BJ (cell line): ENCODE measurements around the gene PCDHGC5. TPM values are rescaled to one million over a fixed set of nuclear protein-coding genes. Genes with fewer than 3 reads are reported as not detected.

Experiments used
- CTCF ChIA-PET: fragments of 350-600 bp; formaldehyde crosslinking; extraction: SDS; loops from one replicate; lab custom pipeline; 2021; ENCODE audit warnings: antibody characterized with exemption, inconsistent platforms; lab: Yijun Ruan, JAX
- POLR2A ChIA-PET: fragments of 300-600 bp; sonication (Branson Sonifier 250); formaldehyde crosslinking; extraction: SDS; loops from one replicate; lab custom pipeline; 2021; ENCODE audit warnings: antibody characterized with exemption; lab: Charles Lee
- DNase-seq: peaks from one replicate; pipeline ENCODE4 v3.0.0-alpha.2; 2011; ENCODE audit warnings: low read depth
- H3K27me3 ChIP-seq: 2 replicates; pipeline ENCODE4 v1.6.0; 2011; ENCODE audit warnings: low read length; ENCODE audit not compliant: control insufficient read depth, insufficient read depth
- H3K36me3 ChIP-seq: 2 replicates; pipeline ENCODE4 v1.5.1; 2011; ENCODE audit warnings: low read length; ENCODE audit not compliant: control insufficient read depth, insufficient read depth
- H3K4me3 ChIP-seq: 2 replicates; pipeline ENCODE4 v1.5.1; 2011; ENCODE audit warnings: low read depth, mild to moderate bottlenecking, control low read depth, low read length
- polyA plus RNA-seq: library from polyadenylated mRNA; depleted of rRNA; stranded (reverse); fragments of >200 nt; gene quantifications from 2 replicates; pipeline ENCODE4 v1.2.3, GENCODE V29; 2011
- TF ChIP-seq, protein P1 (sequence below): IDR thresholded peaks from 2 replicates; pipeline ENCODE4 v1.5.1; 2011; ENCODE audit warnings: low read depth, mild to moderate bottlenecking, control low read depth, inconsistent platforms, low read length, moderate library complexity; ENCODE audit not compliant: insufficient read depth

The PCDHGC5 gene
- polyA plus RNA-seq, 1 experiment, result 1.6 TPM

DNA sequence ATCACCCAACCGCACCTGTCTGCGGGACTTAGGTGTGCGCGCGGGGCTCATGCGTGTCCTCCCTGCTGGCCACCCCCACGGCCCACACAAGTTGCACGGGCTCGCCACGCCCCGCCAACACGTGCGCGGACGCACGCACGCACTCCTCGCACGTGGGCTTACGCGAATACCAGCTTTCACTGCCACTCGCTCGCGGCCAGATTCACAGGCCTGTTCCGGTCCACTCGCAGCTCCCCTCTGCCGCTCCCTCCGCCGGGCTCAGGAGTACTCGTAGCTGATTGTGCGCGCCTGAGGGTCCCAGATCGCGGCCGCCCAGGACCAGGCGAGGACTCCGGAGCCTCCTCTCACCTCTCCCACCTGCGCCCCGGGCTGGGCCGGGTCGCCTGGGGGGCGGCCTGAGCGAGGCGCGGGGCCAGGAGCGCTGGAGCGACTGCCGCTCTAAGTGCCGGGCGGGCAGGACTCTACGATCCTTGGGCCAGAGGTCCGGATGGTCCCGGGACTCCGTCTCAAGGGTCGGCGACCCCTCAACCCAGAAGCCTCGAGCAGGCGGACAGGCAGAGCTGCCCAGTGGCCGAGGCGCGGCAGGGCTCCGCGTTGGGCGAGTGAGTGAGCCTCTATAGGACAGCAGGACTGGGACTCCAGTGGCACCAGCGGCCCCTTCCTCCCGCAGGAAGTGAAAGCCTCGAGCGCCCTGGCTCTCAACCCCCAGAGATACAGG is 3.4 kb downstream of the PCDHGC5 start:
- ChIA-PET POLR2A (no interaction called here), CTCF (interaction anchor here (0.8 to 1.7 kb wide), 5 partner anchors 8 to 95 kb away, joined by 3 to 7 read pairs (median 3); no protein-coding TSS in a partner anchor)

DNA sequence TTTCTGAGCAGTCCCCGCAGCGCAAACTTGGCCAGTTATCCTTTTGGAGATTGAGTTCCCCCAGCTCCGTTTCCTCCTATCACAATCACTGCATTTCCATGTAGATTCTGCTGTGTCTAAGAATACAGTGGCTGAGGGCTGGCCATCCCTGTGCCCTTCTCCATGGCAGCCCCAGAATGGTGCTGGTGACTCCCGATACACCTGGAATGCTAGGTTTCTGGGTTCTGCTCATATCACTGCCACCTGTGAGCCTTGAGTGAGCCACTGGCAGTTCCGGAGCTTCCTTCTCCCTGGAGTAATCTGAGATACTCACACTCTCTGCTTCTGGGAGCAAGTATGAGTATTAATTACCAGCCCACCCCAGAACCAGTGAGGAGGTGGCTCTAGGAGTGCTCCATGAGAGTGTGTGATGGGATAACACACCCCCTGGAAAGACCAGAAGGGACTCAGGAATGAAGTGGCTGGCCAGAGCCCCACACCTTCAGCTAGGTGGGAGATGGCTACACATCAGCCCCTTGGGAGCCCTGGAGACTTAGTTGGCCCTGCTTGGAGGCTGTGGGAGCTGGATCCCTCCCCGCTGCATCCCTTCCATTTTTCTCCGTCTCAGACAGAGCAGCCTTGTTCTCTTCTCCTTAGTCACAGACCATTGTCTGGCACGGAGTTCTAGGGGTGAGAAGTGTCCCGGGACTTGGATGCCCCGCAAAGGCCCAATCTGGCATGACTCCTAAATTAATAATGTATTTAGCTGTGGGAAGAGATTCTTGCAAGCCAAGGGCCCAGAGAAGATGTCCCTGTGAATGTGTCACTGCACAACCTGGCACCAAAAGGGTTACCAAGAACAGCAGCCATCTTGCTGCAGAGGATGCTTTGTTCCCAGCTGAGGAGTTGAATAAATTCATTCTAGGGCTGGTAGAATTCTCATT is 4.9 kb downstream of the PCDHGC5 start:
- DNase-seq, result no peak
- POLR2A ChIA-PET, result no interaction called here

More for the DNA sequence above, 3.4 kb downstream of the PCDHGC5 start:
- Histone ChIP-seq H3K4me3 (no peak overlapping the region), H3K36me3 (peaks cover 13% of the 10 kb centered on the region), H3K27me3 (no peaks in the 10 kb centered on the region)
- TF ChIP-seq, protein P1, sequence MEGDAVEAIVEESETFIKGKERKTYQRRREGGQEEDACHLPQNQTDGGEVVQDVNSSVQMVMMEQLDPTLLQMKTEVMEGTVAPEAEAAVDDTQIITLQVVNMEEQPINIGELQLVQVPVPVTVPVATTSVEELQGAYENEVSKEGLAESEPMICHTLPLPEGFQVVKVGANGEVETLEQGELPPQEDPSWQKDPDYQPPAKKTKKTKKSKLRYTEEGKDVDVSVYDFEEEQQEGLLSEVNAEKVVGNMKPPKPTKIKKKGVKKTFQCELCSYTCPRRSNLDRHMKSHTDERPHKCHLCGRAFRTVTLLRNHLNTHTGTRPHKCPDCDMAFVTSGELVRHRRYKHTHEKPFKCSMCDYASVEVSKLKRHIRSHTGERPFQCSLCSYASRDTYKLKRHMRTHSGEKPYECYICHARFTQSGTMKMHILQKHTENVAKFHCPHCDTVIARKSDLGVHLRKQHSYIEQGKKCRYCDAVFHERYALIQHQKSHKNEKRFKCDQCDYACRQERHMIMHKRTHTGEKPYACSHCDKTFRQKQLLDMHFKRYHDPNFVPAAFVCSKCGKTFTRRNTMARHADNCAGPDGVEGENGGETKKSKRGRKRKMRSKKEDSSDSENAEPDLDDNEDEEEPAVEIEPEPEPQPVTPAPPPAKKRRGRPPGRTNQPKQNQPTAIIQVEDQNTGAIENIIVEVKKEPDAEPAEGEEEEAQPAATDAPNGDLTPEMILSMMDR, result no peak
- no peak for DNase-seq

DNA sequence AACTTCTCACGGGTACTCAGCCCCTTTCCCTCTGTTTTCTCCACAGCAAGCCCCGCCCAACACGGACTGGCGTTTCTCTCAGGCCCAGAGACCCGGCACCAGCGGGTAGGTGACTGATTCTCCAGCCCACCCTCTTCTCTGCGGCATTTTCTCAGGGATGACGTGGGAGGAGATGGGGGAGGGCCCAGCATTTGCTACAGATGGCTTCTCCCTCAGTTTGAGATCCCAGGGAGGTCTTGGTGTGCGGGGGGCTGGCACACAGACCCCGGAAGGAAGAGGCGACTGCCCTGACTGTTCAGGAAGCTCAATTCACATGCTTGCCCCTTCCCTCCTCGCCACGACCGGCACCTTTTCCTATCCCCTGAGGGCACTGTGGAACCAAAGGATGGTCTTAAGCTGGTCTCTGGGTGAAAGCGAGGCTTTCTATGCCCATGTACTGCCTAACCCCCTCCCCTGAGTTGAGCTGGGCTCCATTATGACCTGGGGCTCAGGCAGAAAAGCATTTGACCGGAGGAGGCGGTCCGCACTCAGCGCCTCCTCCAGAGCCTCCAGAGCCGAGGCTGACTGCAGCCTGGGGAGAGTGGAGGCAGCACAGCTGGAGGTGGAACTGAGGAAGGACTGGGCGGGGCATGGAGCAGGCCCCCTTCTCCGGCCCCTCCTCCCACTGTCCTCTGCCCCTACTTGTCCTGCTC is 6.0 kb downstream of the PCDHGC5 start:
- CTCF ChIA-PET, result interaction anchor here (0.6 to 2.1 kb wide), 4 partner anchors 18 to 74 kb away, joined by 3 to 6 read pairs (median 4); partner anchors contain the start of gene PCDHGA11
- DNase-seq, result no peak

More for the DNA sequence above, 4.9 kb downstream of the PCDHGC5 start:
- H3K27me3 ChIP-seq, result no peaks in the 10 kb centered on the region
- no peak overlapping the region for H3K4me3 ChIP-seq
- TF ChIP-seq, protein P1, result no peak
- peaks cover 15% of the 10 kb centered on the region for H3K36me3 ChIP-seq
- CTCF ChIA-PET, result interaction anchor here (0.8 to 2.0 kb wide), 8 partner anchors 13 to 155 kb away, joined by 3 to 7 read pairs (median 4); partner anchors contain the start of genes PCDHGA12 and PCDHGA2

DNA sequence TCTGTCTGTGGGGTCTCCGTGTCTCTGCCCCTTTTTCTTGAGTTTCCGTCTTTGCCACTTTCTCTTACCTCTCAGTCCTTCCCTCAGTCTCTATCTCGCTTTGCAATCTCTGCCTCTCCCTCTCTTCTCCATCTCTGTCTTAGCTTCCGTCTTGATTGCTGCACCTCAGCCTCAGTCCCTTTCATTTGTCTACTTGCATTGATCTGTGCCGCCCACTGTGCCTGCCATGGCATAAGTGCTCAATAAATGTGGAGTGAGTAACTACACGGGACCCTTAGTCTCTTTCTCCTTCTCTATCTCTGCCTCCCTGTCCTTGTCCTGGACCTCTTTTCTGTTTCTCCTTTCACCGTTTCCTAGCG is 6.6 kb downstream of the PCDHGC5 start:
- TF ChIP-seq, protein P1, result no peak
- Histone ChIP-seq H3K36me3 (peaks cover 14% of the 10 kb centered on the region), H3K4me3 (no peak overlapping the region), H3K27me3 (no peaks in the 10 kb centered on the region)
- CTCF ChIA-PET, result interaction anchor here (0.6 to 2.7 kb wide), 6 partner anchors 17 to 75 kb away, joined by 3 to 8 read pairs (median 4); partner anchors contain the start of genes PCDHGA11 and PCDHGA12
- POLR2A ChIA-PET, result no interaction called here
- DNase-seq, result no peak

More for the DNA sequence above, 6.0 kb downstream of the PCDHGC5 start:
- TF ChIP-seq, protein P1, result no peak
- H3K4me3 ChIP-seq, result no peak overlapping the region
- H3K27me3 ChIP-seq, result no peaks in the 10 kb centered on the region
- POLR2A ChIA-PET, result no interaction called here
- H3K36me3 ChIP-seq, result peaks cover 15% of the 10 kb centered on the region
